Measurements from ENCODE around the gene ABCG8.

Gene ABCG8

DNA sequence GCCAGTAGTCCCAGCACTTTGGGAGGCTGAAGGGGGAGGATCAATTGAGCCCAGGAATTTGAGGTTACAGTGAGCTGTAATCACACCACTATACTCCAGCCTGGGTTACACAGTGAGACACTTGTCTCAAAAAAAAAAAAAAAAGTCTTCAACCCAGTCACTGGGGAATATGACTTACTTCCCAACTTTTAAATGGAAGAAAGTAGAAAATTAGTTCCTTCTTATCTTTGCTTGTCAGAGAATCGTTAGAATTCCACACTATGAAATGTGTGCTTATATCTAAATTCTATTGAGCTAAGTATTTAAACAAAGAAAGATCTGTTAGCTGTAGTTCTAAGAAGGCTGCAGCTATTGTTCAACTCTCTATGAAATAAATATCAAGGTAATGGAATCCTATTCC, 42.6 kb upstream of the ABCG8 start:
- Mint-ChIP-seq H3K27ac (no peak overlapping the region), H3K4me3 (no peak overlapping the region)
- TF ChIP-seq, protein P1, sequence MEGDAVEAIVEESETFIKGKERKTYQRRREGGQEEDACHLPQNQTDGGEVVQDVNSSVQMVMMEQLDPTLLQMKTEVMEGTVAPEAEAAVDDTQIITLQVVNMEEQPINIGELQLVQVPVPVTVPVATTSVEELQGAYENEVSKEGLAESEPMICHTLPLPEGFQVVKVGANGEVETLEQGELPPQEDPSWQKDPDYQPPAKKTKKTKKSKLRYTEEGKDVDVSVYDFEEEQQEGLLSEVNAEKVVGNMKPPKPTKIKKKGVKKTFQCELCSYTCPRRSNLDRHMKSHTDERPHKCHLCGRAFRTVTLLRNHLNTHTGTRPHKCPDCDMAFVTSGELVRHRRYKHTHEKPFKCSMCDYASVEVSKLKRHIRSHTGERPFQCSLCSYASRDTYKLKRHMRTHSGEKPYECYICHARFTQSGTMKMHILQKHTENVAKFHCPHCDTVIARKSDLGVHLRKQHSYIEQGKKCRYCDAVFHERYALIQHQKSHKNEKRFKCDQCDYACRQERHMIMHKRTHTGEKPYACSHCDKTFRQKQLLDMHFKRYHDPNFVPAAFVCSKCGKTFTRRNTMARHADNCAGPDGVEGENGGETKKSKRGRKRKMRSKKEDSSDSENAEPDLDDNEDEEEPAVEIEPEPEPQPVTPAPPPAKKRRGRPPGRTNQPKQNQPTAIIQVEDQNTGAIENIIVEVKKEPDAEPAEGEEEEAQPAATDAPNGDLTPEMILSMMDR (IDR thresholded peaks at IDR 0.05; ENCODE audit: unreplicated experiment in 3 of 3), result no peak

DNA sequence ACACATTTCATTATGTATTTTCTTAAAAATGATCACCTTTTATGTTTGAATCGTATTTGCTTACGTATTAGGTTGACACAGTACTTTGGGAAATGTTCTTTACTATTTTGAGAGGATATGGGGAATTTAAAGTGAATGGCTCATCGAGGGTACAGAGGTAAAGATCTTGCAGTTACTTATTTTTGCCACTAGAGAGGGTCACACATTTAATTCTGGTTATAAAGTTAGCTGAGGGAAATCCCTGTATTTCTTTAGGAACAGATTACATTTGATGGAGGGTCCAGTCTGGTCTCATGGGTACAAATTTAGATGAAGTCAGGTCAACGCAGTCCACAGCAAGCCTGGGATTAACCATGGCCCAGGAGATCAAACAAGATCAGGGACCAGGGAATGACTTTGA, 40.5 kb upstream of the ABCG8 start:
- H3K27ac Mint-ChIP-seq, result no peak overlapping the region
- H3K36me3 Mint-ChIP-seq (ENCODE audit: low read depth), result peaks cover 34% of the 10 kb centered on the region

More for the DNA sequence above, 42.6 kb upstream of the ABCG8 start:
- no peaks in the 10 kb centered on the region for H3K9me3 Mint-ChIP-seq
- peaks cover 31% of the 10 kb centered on the region for H3K36me3 Mint-ChIP-seq (ENCODE audit: low read depth)
- no peaks in the 10 kb centered on the region for H3K27me3 Mint-ChIP-seq (ENCODE audit: low read depth)
- no peaks in the 10 kb centered on the region for H3K4me1 Mint-ChIP-seq

DNA sequence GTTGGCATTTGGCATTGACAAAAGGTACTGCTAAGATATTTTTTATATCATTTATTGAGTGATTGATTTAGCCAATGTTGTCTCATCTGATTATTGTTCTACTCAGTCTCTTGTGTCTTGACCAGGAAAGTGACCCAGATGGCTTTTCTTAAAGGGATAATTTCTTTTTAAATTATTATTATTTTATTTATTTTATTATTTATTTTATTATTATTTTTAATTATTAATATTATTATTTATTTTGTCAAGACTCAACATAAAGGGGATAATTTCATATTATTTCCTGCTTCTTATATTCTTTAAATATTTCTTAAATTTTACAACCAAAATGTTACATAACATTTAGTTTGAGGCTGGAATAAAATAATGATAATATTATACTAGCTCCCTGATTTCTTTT, 37.9 kb upstream of the ABCG8 start:
- no peaks in the 10 kb centered on the region for H3K4me1 Mint-ChIP-seq

More for the DNA sequence above, 40.5 kb upstream of the ABCG8 start:
- H3K27me3 Mint-ChIP-seq (ENCODE audit: low read depth), result no peaks in the 10 kb centered on the region
- TF ChIP-seq, protein P1 (IDR thresholded peaks at IDR 0.05; ENCODE audit: unreplicated experiment in 3 of 3), result no peak
- H3K4me1 Mint-ChIP-seq, result no peaks in the 10 kb centered on the region
- no peak overlapping the region for H3K4me3 Mint-ChIP-seq
- no peaks in the 10 kb centered on the region for H3K9me3 Mint-ChIP-seq

DNA sequence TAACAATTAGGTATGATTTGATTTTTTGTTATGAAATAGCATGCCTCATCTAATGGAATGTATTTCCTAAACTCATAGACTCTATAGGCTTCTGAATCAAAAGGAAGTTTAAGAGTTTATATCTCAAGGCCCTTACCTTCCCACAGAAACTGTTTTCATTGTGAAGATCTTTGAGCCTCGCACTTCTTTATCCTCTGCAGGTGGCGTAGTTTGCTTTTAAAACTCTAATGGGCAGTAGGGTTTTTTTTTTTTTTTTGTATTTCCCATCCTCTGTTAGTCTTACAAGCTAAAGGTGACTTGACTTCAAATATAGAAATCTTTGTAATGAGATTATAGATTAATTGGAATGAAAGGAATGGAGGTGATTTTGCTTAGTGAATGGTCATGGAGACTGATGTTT, 36.6 kb upstream of the ABCG8 start:
- Mint-ChIP-seq H3K27me3 (ENCODE audit: low read depth) (no peaks in the 10 kb centered on the region), H3K9me3 (no peaks in the 10 kb centered on the region), H3K36me3 (ENCODE audit: low read depth) (peaks cover 39% of the 10 kb centered on the region), H3K4me3 (no peak overlapping the region), H3K4me1 (no peaks in the 10 kb centered on the region), H3K27ac (no peak overlapping the region)
- TF ChIP-seq, protein P1 (IDR thresholded peaks at IDR 0.05; ENCODE audit: unreplicated experiment in 3 of 3), result no peak

More for the DNA sequence above, 37.9 kb upstream of the ABCG8 start:
- Mint-ChIP-seq H3K4me3 (no peak overlapping the region), H3K36me3 (ENCODE audit: low read depth) (peaks cover 33% of the 10 kb centered on the region), H3K27ac (no peak overlapping the region), H3K9me3 (no peaks in the 10 kb centered on the region), H3K27me3 (ENCODE audit: low read depth) (no peaks in the 10 kb centered on the region)
- TF ChIP-seq, protein P1 (IDR thresholded peaks at IDR 0.05; ENCODE audit: unreplicated experiment in 3 of 3), result no peak

DNA sequence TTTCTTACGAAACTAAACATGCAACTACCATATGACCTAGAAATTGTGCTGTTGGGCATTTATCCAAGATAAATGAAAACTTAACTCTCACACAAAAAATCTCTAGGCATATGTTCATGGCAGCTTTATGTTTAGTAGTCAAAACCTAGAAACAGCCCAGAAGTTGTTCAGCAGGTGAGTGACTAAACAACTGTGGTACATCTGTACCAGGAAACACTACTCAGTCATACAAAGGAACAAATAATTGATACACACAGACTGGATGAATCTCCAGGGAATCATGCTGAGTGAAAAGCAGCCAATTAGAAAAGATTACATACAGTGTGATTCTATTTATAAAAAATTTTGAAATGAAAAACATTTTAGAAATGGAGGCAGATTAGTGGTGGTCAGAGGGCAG, 35.7 kb upstream of the ABCG8 start:
- Mint-ChIP-seq H3K27me3 (ENCODE audit: low read depth) (no peaks in the 10 kb centered on the region), H3K4me3 (no peak overlapping the region), H3K4me1 (no peaks in the 10 kb centered on the region), H3K36me3 (ENCODE audit: low read depth) (peaks cover 41% of the 10 kb centered on the region), H3K9me3 (no peaks in the 10 kb centered on the region), H3K27ac (no peak overlapping the region)
- TF ChIP-seq, protein P1 (IDR thresholded peaks at IDR 0.05; ENCODE audit: unreplicated experiment in 3 of 3), result no peak

DNA sequence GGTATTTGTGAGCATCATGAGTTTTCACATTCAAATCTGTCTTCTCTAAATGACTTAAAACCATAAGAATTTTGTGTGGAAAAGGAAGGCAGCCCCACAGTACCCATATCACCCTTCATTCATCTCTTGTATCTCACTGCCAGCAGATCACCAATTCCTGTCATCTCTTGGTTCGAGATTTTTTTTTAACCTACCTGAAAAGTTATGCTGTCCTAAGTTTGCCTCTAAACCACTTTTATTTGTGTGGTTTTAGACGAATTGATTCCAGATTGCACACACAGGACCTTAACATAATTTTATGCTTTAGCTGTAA, 32.1 kb upstream of the ABCG8 start:
- H3K36me3 Mint-ChIP-seq (ENCODE audit: low read depth), result peaks cover 48% of the 10 kb centered on the region
- TF ChIP-seq, protein P1 (IDR thresholded peaks at IDR 0.05; ENCODE audit: unreplicated experiment in 3 of 3), result no peak
- H3K4me3 Mint-ChIP-seq, result no peak overlapping the region
- H3K9me3 Mint-ChIP-seq, result no peaks in the 10 kb centered on the region
- no peaks in the 10 kb centered on the region for H3K27me3 Mint-ChIP-seq (ENCODE audit: low read depth)
- no peaks in the 10 kb centered on the region for H3K4me1 Mint-ChIP-seq
- peak overlapping the region in 1 of 3 experiments; percentile 87 for H3K27ac Mint-ChIP-seq
